K562 (cell line): Measurements from ENCODE around the gene EYA3.

Experiments
- CEBPZ ChIP-seq: fragments of 150-350 bp; IDR thresholded peaks from 2 replicates; pipeline ENCODE4 v1.6.1; 2014; ENCODE audit warnings: low read depth, mild to moderate bottlenecking, low read length, borderline replicate concordance
- EGR1 ChIP-seq: fragments of 450-650 bp; conservative IDR thresholded peaks from 2 replicates; pipeline ENCODE4 v1.6.1; 2017; ENCODE audit warnings: mild to moderate bottlenecking
- ETV6 ChIP-seq, 3 experiments: fragments of 150-350 bp in 1 of 3; sonication (generic) in 1 of 3; formaldehyde crosslinking in 1 of 3; IDR thresholded peaks; 2 replicates each; pipeline versions ENCODE4 v1.6.1 to v1.8.0; 2014 to 2022; ENCODE audit warnings: borderline replicate concordance in 2 of 3, low read depth in 2 of 3, antibody characterized with exemption in 1 of 3, low read length in 1 of 3, mild to moderate bottlenecking in 1 of 3, missing genetic modification reagents in 1 of 3

- no peak for TF ChIP-seq CEBPZ
- no peak for TF ChIP-seq EGR1
- TF ChIP-seq ETV6 (IDR thresholded peaks at IDR 0.05; ENCODE audit: borderline replicate concordance in 1 of 2, low read depth in 2 of 2, low read length in 1 of 2): no peak
- no peak for TF ChIP-seq ETV6 (CRISPR knock-in tag; IDR thresholded peaks at IDR 0.05; ENCODE audit: borderline replicate concordance)
Observed at GRCh38 chr1:27957655-27958054, 130.8 kb downstream of the EYA3 start.
